K562 (cell line): ENCODE measurements around the gene DHCR7. TPM values are rescaled to one million over a fixed set of nuclear protein-coding genes. Genes with fewer than 3 reads are reported as not detected.

Source experiments
- BMI1 ChIP-seq: fragments of 150-350 bp; IDR thresholded peaks from 2 replicates; pipeline ENCODE4 v1.6.1; 2014; ENCODE audit warnings: low read length
- CXXC5 ChIP-seq: fragments of 250-450 bp; sonication (Bioruptor Pico); IDR thresholded peaks from 2 replicates; pipeline ENCODE4 v1.8.0; 2022; ENCODE audit warnings: inconsistent platforms, mild to moderate bottlenecking, moderate library complexity
- EGR1 ChIP-seq: fragments of 450-650 bp; conservative IDR thresholded peaks from 2 replicates; pipeline ENCODE4 v1.6.1; 2017; ENCODE audit warnings: mild to moderate bottlenecking
- ELF2 ChIP-seq: fragments of 250-450 bp; sonication (Bioruptor Pico); IDR thresholded peaks from 2 replicates; pipeline ENCODE4 v1.5.0; 2021; ENCODE audit warnings: mild to moderate bottlenecking
- ELF4 ChIP-seq: fragments of 450-650 bp; formaldehyde crosslinking; IDR thresholded peaks from 2 replicates; pipeline ENCODE4 v1.4.0; 2022; ENCODE audit warnings: missing genetic modification characterization
- KLF13 ChIP-seq: fragments of 450-650 bp; IDR thresholded peaks from 2 replicates; pipeline ENCODE4 v1.6.1; 2016; ENCODE audit warnings: missing genetic modification characterization, low read depth, mild to moderate bottlenecking, missing compliant biosample characterization, moderate library complexity, borderline replicate concordance
- NCOA2 ChIP-seq, 2 experiments: fragments of 450-650 bp; IDR thresholded peaks; 2 replicates each; pipeline ENCODE4 v1.6.1; 2018; ENCODE audit warnings: mild to moderate bottlenecking in 2 of 2, moderate library complexity in 1 of 2; ENCODE audit not compliant: partially characterized antibody in 2 of 2
- REST ChIP-seq, 2 experiments: fragments of 450-650 bp; formaldehyde crosslinking in 1 of 2; IDR thresholded peaks; 2 replicates each; pipeline versions ENCODE4 v1.4.0 to v1.6.1; 2014 to 2020; ENCODE audit warnings: mild to moderate bottlenecking in 2 of 2, borderline replicate concordance in 1 of 2, low read depth in 1 of 2
- RREB1 ChIP-seq: fragments of 250-450 bp; sonication (Bioruptor Pico); IDR thresholded peaks from 2 replicates; pipeline ENCODE4 v1.4.0; 2020
- SMARCA4 ChIP-seq: fragments of 450-650 bp; IDR thresholded peaks from 2 replicates; pipeline ENCODE4 v1.6.1; 2016
- XRCC5 ChIP-seq: fragments of 200-400 bp; formaldehyde crosslinking; IDR thresholded peaks from 2 replicates; pipeline ENCODE4 v1.6.1; 2017; ENCODE audit warnings: low read depth, mild to moderate bottlenecking, low read length
- polyA plus RNA-seq, 8 experiments: library from polyadenylated mRNA; depleted of rRNA in 4 of 8; stranded (reverse) in 5 of 8; unstranded in 3 of 8; fragments of >200 nt; fragmentation: Nextera tagmentation in 2 of 8; fragmentation: Illumina TruSeq in 1 of 8; extraction: Ambion mirVana in 2 of 8; extraction: Trizol in 1 of 8; gene quantifications; 2 replicates each; pipeline versions ENCODE4 v1.2.1 to v1.2.3, GENCODE V29; 2011 to 2014; ENCODE audit warnings: inconsistent platforms in 1 of 8, missing spikeins in 1 of 8
- total RNA-seq, 7 experiments: library from RNA; depleted of rRNA in 6 of 7; stranded (reverse); fragments of >200 nt in 6 of 7; fragmentation: Illumina TruSeq in 2 of 7; extraction: Trizol in 2 of 7; gene quantifications; 2 replicates each; pipeline versions ENCODE4 v1.2.1 to v1.2.3, GENCODE V29; 2011 to 2021; ENCODE audit warnings: low replicate concordance in 1 of 7

DHCR7 gene
- total and polyA plus RNA-seq, 9 of the 15 experiments (the other 6 are each of a cell fraction or from before 2014, with no cell fraction given): 8.4 to 192 (median 82.4) TPM

- TF ChIP-seq REST (IDR thresholded peaks at IDR 0.05; ENCODE audit: borderline replicate concordance) (no peak), REST (CRISPR knock-in tag; IDR thresholded peaks at IDR 0.05; ENCODE audit: low read depth) (0 out of 2 replicates have a peak, but pooled peaks have one; percentile 43), BMI1 (no peak), SMARCA4 (no peak), ELF4 (CRISPR knock-in tag) (0 out of 2 replicates have a peak, but pooled peaks have one; percentile 16), RREB1 (0 out of 2 replicates have a peak, but pooled peaks have one; percentile 17), KLF13 (peak; percentile 32; the same call in 1 of the 2 replicates), EGR1 (peak; percentile 12; the same call in 1 of the 2 replicates), CXXC5 (CRISPR knock-in tag) (peak; percentile 49), NCOA2 (IDR thresholded peaks at IDR 0.05; ENCODE audit: partially characterized antibody in 2 of 2) (no peak), XRCC5 (no peak), ELF2 (CRISPR knock-in tag) (peak; percentile 92)
Measured at GRCh38 chr11:71453037-71453917, 5.1 kb upstream of the DHCR7 start, which contains the start of gene NADSYN1 (continued).
